HL-60 (cell line): ENCODE data around the gene PRCC.

Experiments used
- DNase-seq, 2 experiments: peaks; one replicate each; pipeline ENCODE4 v3.0.0-alpha.2; 2010 to 2020; ENCODE audit warnings: low read depth in 1 of 2, low spot score in 1 of 2
- H3K27ac ChIP-seq: fragments of 250-450 bp; sonication (Bioruptor Pico); replicated peaks from 2 replicates; pipeline ENCODE4 v1.5.1; 2020; ENCODE audit warnings: mild to moderate bottlenecking, moderate library complexity
- H3K27me3 ChIP-seq: fragments of 250-450 bp; sonication (Bioruptor Pico); 2 replicates; pipeline ENCODE4 v1.5.1; 2021; ENCODE audit warnings: mild to moderate bottlenecking, moderate library complexity; ENCODE audit not compliant: insufficient read depth, poor library complexity, severe bottlenecking
- H3K4me3 ChIP-seq: replicated peaks from 2 replicates; pipeline ENCODE4 v1.5.1; 2011; ENCODE audit warnings: mild to moderate bottlenecking, control low read depth, low read length; ENCODE audit not compliant: insufficient read depth
- CTCF ChIP-seq: IDR thresholded peaks from one replicate; pipeline ENCODE4 v1.5.1; 2011; ENCODE audit warnings: low read length, control low read depth, inconsistent platforms; ENCODE audit not compliant: insufficient read depth
- GABPA ChIP-seq: IDR thresholded peaks from 2 replicates; pipeline ENCODE4 v1.6.1; 2012; ENCODE audit warnings: low read depth
- POLR2AphosphoS5 ChIP-seq: IDR thresholded peaks from 2 replicates; pipeline ENCODE4 v1.6.1; 2012; ENCODE audit warnings: low read depth
- REST ChIP-seq: IDR thresholded peaks from 2 replicates; pipeline ENCODE4 v1.6.1; 2012; ENCODE audit warnings: low read depth; ENCODE audit not compliant: insufficient replicate concordance
- SPI1 ChIP-seq: IDR thresholded peaks from 2 replicates; pipeline ENCODE4 v1.6.1; 2012; ENCODE audit warnings: low read depth, mild to moderate bottlenecking, borderline replicate concordance

PRCC gene

GRCh38 chr1:156845953-156846545 lies 78.7 kb downstream of the PRCC start:
- H3K27ac ChIP-seq, result no peak overlapping the region
- H3K27me3 ChIP-seq, result peaks cover 61% of the 10 kb centered on the region
- no peak for TF ChIP-seq POLR2AphosphoS5
- no peak for TF ChIP-seq SPI1
- no peak for TF ChIP-seq REST
- no peak for TF ChIP-seq CTCF
- TF ChIP-seq GABPA, result no peak
- no peak overlapping the region for H3K4me3 ChIP-seq
- no peak for DNase-seq

- Histone ChIP-seq H3K27me3 (peaks cover 64% of the 10 kb centered on the region), H3K27ac (no peak overlapping the region), H3K4me3 (no peak overlapping the region)
- DNase-seq, result no peak
- no peak for TF ChIP-seq GABPA
- no peak for TF ChIP-seq CTCF
- no peak for TF ChIP-seq SPI1
- TF ChIP-seq POLR2AphosphoS5, result no peak
- no peak for TF ChIP-seq REST
Observed at GRCh38 chr1:156846643-156847042, 79.3 kb downstream of the PRCC start.

- DNase-seq, result no peak
- Histone ChIP-seq H3K4me3 (no peak overlapping the region), H3K27ac (no peak overlapping the region), H3K27me3 (peaks cover 64% of the 10 kb centered on the region)
- TF ChIP-seq POLR2AphosphoS5 (no peak), CTCF (no peak), GABPA (no peak), SPI1 (peak; percentile 10; the same call in 1 of the 2 replicates)
Observed at GRCh38 chr1:156847591-156848460, 80.5 kb downstream of the PRCC start.
